ENCODE results near the gene COX6A2.

GRCh38 chr16:31423241-31423640 lies 4.9 kb downstream of the COX6A2 start:
- TF ChIP-seq CTCF (IDR thresholded peaks at IDR 0.05) (no peak), POLR2A (IDR thresholded peaks at IDR 0.05) (no peak)

Data from esophagus squamous epithelium (tissue), 4 donors.